Stimulated activated CD8-positive, alpha-beta memory T cell treated with anti-CD3 and anti-CD28 coated beads, Interleukin-7, amount 100 ng/mL, for 1 hour (primary cell): Measurements from ENCODE around the gene CPE.
"Not testable (repeated sequence)": the region's sequence is repeated elsewhere in the genome, so short reads cannot be mapped to it uniquely, and the experiment has no call there.

Experiments used
- DNase-seq, 2 donors: peaks; one replicate each; pipeline ENCODE4 v3.0.0-alpha.2; 2020; ENCODE audit warnings: low read depth in 2 of 2

The CPE gene

DNA sequence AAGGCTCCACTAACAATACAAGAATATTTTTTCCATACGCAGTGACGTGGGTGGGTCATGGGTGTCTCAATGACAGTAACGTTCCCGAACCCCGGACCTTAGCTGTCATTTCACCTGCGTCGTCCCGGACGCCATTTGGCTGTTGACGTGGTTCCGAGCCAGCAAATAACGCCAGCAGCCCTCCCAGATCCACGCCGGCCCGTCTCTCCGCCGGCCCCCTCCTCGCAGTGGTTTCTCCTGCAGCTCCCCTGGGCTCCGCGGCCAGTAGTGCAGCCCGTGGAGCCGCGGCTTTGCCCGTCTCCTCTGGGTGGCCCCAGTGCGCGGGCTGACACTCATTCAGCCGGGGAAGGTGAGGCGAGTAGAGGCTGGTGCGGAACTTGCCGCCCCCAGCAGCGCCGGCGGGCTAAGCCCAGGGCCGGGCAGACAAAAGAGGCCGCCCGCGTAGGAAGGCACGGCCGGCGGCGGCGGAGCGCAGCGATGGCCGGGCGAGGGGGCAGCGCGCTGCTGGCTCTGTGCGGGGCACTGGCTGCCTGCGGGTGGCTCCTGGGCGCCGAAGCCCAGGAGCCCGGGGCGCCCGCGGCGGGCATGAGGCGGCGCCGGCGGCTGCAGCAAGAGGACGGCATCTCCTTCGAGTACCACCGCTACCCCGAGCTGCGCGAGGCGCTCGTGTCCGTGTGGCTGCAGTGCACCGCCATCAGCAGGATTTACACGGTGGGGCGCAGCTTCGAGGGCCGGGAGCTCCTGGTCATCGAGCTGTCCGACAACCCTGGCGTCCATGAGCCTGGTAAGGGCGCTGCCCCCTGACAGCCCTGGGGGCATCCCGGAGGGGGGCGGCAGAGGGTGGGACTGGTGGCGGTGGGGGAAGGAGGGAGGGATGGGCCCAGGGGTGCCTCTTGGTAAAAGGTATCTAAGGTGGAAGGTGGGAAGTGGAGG lies at the start of gene CPE:
CPE (plus strand) TSS at position 264 of the 933 bp plus-strand sequence; CDS start at position 478, 214 bp downstream.
- DNase-seq: peak; percentile 7 to 13

DNA sequence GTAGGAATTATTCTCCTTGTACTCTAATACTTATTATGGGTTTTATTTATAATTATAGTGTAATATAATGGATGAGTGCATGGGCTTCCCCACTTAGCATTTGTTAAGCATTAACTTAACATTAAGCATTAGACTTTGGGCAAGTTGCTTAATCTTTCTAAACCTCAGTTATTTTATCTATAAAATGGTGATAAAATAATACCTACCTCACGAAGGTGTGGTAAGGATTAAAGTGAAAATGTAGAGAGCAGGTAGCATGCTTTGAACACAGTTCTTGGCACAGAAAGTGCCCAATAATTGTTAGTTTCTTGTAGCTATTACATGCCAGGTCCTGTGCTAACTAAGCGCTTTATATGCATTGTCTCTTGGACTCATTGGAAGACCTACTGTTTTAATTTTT lies 48.7 kb upstream of the CPE start:
- DNase-seq: no peak

DNA sequence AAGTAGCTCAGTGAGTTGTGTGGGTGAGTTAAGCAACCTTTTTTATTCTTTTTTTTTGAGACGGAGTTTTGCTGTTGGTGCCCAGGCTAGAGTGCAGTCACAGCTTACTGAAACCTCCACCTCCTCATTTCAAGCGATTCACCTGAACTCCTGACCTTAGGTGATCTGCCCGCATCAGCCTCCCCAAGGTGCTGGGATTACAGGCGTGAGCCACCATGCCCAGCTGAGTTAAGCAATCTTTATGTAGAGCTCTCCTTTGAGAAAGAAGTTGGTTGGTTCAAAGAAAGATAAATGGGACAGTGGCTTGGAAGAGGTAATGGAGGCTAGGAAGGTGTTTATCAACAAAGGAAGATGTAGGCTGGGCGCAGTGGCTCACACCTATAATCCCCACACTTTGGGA lies 48.1 kb upstream of the CPE start:
- DNase-seq: no peak

DNA sequence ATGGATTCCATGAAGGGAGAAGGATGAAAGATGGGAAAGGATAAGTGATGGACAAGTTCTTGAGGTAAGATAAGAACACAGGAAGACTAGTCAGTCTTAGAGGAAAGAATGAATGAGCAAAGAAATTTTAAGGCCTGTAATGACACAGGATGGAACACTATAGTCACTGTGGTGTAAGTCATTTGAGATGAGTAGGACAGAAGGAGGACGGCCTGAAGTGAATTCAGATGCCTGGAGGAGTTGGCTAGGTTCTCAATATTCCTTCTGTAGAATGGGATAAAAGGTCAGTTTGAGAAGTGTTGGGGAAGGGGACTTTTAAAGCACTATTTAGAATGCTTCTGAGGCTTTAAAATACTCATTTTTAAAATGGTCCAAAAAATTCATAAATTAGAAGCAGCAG lies 47.4 kb upstream of the CPE start:
- no peak for DNase-seq

DNA sequence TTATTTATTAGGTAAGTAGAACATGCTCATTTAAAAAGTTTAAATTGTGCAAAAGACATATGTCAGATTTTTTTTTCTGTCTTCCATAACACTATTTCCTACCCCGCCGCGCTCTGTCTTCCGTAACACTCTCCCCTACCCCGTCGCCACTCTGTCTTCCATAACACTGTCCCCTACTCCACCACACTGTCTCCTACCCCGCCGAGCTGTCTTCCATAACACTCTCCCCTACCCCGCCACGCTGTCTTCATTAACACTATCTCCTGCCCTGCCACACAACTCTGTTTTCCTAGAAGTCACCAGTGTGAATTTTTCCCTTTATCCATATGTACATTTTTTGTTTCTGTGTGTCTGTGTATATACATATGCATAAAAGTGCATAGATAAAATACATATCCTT lies 47.0 kb upstream of the CPE start:
- DNase-seq: no peak

DNA sequence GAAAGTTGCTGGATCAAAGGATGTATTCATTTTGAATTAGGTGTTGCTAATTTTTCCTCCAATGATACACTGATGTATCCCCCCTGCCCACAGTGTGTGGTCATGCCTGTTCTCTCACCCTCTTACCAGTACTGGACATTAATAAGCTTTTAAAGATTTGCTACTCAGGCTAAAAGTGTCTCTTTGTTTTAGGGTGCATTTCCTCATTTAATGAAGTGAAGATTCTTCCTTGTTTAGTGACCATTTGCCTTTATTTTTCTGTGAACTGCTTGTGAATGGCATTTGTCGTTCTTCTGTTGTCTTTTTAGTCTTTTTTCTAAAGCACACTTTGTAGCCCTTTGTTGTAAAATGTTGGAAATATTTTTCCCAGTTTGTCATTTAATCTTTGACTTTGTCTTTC lies 46.3 kb upstream of the CPE start:
- no peak for DNase-seq

DNA sequence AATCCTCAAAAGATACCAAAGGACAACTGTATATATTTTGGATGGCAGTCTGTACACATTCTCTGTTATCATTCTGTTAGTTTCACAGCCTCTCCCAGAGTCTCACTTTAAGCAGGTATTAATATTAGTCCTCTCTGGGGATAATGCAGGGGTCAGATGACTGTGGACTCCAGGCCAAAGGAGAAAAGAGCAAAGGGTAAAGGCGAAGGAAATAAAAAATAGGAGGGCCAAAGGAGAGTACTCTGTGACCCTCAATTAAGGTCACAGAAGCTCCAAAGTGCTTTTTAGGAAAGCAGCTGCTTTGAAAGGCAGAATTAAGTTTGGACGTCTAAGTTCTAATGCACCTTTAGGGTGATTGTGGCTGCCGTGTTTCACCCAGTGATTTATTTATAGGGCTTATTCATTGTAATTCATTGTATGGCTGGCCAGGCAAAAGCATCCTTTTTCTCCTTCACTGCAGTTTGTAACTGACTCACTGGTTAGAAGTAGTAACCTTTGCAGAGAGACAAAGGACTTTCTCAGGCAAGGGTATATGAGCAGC lies 43.6 kb upstream of the CPE start:
- no peak for DNase-seq

DNA sequence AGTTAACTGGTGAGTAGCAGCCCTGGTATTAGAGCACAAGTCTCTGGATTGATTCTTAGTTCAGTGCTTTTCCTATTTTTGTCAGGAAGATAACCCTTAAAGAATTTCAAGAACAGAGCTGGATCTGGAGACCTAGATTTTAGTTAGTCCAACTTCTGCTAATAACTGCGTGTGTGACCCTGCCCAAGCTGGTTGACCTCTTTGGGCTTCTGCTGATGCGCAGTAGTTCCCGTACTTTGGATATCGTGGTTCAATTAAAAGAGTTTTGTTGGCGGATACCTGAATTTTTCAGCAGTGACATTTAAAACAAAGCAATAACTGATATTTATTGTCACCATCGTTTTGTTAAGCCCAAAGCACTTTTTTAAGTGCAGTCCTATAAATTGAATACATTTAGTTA lies 42.1 kb upstream of the CPE start:
- DNase-seq: no peak

DNA sequence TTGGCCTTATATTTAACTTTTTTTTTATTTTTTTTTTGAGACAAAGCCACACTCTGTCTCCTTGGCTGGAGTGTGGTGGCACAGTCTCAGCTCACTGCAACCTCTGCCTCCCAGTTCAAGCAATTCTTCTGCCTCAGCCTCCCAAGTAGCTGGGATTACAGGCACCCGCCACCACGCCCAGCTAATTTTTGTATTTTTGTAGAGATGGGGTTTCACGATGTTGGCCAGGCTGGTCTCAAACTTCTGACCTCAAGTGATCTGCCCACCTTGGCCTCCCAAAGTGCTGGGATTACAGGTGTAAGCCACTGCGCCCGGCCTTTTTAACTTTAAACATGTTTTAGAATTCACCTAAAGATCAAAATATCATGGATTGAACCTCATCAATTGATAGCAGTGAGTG lies 36.5 kb upstream of the CPE start:
- DNase-seq: not testable (repeated sequence)

DNA sequence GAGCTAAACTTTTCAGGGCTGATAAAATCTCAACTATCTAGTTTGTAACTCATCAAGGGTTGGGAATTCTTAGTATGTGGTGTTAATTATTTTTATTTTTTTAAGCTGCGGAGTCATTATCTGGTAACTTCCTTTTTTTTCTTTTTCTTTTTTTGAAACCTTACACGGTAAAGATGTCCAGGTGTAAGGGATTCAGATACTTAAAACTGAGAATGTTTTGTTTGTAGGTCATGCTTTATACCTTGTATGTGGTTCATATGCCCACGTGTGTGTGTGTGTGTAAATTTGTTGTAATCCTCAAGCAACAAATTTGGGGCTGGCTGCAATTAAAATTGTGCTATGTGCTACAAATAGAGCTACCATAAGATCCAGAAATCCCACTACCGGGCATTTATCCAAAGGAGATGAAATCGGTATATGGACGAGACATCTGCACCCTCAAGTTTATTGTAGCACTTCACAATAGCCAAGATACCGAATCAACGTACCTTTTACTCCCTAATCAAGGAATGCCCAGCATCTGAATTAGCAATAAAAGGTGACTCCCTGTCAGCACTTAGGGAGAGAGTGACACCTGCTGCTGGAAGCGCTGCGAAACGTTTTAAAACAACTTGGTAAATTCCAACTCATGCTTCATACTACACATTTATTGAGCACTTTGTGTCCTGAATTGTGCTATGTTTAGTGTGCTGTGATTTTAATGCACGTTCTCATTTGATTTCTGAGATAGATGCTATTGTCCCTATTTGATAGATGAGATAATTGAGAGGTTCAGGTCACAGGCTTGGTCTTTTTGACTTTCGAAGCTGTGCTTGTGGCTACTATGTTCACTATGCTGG lies 35.2 kb upstream of the CPE start:
- no peak for DNase-seq

DNA sequence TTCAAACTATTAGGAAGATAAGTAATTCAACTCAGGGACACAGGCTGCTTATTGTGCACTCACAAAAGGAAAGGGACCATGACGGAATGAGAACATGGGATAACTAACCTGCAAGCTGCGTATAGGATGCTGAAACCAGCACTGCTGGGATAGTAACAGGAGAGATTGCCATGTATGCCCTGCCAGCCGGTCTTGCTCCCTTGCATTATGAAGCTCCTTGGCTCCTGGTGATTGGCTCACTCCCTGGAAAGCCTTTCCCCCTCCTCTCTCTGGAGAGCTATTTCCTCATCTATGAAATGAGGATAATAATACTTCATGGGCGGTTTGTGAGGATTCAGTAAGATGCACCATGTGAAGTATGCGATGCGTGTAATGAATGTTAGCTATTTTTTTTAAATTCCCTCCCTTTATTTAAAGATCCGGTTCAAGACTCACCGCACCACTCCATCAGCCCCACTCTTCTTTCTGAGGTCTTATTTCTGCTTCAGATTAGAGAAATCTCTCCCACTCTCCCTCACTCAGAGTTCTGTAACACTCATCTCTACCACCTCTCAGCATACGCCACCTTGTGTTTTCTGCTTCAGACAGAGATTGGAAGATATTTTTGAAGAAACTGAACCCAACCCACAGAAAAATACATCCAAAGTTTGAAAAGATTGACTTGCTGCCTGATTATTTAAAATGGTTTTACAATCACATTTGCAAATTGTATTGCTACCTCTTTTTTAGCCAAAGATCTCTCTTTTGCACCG lies 33.0 kb upstream of the CPE start:
- DNase-seq: no peak

DNA sequence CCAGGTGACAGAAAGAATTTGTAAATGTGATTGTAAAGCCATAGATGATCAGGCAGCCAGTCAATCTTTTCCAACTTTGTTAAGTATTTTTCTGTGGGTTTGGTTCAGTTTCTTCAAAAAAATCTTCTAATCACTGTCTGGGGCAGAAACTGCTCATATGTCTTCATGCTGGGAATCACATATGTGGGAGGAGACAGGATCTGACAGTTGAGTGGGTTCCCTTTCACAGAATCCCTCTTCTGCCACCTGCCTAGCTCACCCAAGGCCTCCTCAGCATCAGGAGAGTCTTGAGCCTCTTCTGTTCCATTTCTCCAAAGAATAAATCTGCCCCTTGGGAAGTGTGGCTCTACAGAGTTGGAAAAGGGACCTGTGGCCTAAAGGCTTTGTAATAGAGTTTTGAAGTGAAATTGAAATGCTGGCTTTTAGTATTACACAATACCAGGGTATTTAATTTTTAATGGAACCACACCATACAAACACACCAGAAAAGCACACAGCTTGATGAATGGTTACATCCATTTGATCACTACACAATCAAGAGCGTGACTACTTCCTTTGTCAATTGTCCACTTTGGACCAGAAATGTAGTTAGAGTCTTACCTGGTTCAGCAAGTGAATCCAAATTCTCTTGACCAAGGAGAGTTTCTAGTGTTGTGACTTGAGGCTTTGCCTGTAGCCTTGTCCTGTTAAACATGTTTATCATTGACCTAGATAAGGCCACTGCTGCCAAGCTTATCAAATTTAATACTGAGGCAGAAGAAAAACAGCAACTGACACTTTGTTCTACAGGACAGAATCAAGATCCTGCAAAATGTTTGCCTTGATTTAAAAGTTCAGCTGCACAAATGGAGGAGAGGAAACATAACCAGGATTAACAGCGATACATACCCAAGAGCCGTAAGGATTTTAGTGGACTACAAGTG lies 30.9 kb upstream of the CPE start:
- DNase-seq: no peak

DNA sequence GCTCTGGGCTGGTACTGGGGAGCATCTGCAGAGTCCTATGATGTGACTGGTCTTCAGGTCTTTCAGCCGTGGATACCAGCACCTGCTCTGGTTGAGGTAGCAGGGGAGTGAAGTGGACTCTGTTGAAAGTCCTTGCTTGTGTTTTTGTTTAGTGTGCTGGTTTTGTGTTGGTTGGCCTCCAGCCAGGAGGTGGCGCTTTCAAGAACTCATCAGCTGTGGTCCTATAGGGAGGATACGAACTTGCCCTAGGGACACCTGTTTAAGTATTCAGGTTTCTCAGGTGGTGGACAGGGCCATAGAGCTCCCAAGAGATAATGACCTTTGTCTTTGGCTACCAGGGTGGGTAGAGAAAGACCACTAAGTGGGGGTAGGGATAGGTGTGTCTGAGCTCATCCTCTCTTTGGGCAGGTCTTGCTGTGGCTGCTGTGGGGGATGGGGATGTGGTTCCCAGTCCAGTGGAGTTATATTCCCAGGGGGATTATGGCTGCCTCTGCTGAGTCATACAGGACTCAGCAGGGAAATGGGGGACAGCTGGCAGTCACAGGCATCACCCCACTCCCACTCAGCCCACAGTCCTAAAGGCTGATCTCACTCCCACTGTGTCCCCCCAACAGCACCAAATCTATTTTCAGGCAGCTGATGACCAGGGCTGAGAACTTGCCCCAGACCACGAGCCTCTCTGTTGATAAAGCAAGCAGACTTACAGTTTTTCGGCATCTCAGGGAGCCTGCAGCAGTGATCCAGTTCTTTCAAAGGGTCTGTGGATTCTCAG lies 27.3 kb upstream of the CPE start:
- no peak for DNase-seq

DNA sequence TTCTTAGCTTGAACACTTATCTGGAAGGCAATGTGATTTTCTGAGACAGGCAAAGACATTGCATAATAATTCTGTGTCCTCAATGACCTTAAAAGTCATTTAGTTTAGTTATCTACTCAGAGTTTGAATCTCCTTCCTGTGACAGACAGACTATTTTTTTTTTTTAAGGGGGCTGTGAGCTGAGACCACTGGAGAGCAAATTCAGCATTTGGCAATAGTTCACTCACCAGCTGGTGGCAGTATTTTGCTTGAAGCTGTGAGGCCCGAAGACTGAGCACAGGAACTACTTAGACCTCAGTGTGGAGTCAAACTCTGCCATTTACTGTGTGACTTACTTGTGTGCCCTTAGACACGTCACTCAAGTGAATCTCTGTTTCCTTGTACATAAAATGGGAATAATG lies 22.9 kb upstream of the CPE start:
- no peak for DNase-seq

DNA sequence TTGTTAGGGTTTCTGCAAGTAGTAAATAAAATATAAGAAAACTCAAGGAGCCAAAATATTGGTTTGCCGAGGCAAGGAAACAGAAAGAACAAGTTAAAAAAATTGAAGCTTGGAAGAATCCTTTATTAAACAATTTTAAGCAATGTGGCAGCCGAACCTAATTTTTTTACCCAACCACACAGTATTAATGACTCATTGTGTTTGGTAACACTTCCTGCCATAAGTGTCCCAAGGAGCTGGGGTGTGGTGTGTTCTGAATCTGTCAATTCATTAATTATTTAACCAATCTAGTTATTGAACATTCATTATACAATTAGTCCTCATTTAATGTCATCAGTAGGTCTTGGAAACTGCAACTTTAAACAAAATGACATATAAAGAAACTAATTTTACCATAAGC lies 19.3 kb upstream of the CPE start:
- DNase-seq: no peak

DNA sequence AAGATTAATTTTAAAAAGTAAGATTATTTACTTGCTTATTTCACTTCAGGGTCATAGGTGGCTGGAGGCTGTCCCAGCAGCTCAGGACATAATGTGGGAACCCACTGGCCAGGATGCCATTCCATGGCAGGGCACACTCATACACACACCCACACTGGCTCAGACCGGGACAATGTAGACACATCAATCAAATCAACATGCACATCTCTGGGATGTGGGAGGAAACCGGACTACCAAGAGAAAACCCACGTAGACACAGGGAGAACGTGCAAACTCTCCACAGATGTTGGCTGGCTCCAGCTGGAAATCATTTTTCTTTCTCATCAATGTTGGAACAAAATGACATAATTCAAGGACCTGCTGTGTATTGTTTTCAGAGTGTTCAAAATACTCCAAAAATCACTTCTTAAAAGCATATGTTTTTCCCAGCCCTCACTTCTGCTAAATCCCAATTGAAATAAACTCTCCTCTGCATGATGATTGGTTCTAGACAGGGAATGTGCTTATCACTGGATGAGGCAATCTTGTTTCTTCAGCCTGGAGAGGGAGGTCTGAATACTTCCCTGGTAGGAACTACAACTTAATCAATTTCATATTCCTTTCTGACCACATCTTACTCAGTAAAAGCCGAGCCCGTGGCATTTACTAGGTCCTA lies 18.6 kb upstream of the CPE start:
- no peak for DNase-seq

DNA sequence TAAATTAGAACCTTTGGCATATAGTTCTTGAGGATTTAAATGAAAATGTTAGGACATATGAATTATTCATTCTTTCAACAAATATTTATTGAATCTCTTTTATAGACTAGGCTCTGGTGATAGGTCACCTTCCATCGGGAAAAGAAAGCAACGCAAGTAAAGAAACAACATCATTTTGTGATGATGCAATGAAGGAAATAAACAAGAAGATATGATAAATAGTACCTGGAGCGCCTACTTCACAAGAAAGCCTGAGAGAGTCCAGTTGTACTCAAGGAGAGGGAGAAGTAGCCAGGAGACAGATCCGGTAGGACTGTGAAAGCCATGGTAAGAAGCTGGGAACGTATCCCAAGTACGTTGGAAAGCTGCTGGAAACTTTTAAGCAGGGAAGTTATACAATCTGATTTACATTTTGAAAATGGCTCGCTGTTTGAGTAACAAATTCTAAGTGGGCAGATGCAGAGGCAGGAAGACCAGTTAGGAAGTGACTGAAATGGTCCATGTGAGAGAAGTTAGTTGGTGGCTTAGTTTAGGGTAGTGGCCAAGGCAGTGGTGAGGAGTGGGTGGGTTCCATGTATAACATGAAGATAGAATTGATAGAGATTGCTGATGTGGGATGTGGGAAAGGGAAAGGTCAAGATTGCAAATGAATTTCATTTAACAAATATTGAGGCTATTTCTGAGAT lies 17.7 kb upstream of the CPE start:
- no peak for DNase-seq

DNA sequence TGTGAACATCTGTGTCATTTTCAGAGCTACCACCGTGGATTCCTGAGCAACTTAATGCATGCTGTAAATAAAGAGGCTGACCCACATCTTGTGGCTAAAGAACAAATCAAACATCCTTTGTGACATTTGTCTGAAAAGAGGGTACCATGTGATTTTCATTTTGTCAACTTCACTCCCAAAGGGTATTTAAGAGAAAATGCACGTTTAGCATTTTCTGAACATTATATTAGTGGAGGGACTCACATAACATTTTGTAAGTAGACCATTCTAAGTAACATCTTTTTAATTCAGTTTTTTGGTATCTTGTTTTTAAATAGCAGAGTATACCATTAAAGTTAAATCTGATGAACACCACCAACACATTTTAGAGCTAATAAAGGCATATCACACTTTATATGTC lies 17.0 kb upstream of the CPE start:
- DNase-seq: no peak
